Progenitor cell of endocrine pancreas (in vitro differentiated cells): ENCODE measurements around the gene COLGALT1. TPM values are rescaled to one million over a fixed set of nuclear protein-coding genes. Genes with fewer than 3 reads are reported as not detected.

Source experiments
- DNase-seq: peaks from one replicate; pipeline ENCODE4 v3.0.0; 2021; ENCODE audit warnings: low spot score; ENCODE audit not compliant: unreplicated experiment
- H3K27ac Mint-ChIP-seq: 2 replicates; pipeline ENCODE4 v1.8.0; 2021; ENCODE audit warnings: mild to moderate bottlenecking, moderate library complexity, mixed read lengths
- H3K27me3 Mint-ChIP-seq: 2 replicates; pipeline ENCODE4 v1.8.0; 2021; ENCODE audit warnings: mixed read lengths
- H3K36me3 Mint-ChIP-seq: 2 replicates; pipeline ENCODE4 v1.8.0; 2022; ENCODE audit warnings: mixed read lengths; ENCODE audit not compliant: insufficient read depth
- H3K4me1 Mint-ChIP-seq: 2 replicates; pipeline ENCODE4 v1.8.0; 2021; ENCODE audit warnings: low read depth, mixed read lengths
- H3K4me3 Mint-ChIP-seq: 2 replicates; pipeline ENCODE4 v1.8.0; 2021; ENCODE audit warnings: low read depth, mild to moderate bottlenecking, moderate library complexity, mixed read lengths
- H3K9me3 Mint-ChIP-seq: 2 replicates; pipeline ENCODE4 v1.8.0; 2021; ENCODE audit warnings: low read depth, mixed read lengths
- total RNA-seq: library from RNA; stranded (reverse); gene quantifications from 2 replicates; pipeline ENCODE4 v1.2.1, GENCODE V29; 2021
- TF ChIP-seq, protein P1 (sequence below): fragments of 200-600 bp; sonication (generic); IDR thresholded peaks from one replicate; pipeline ENCODE4 v1.5.0; 2021; ENCODE audit warnings: antibody characterized with exemption, mild to moderate bottlenecking; ENCODE audit not compliant: unreplicated experiment

Gene COLGALT1
- total RNA-seq, 1 donor from 2014 or later: 54.3 TPM

GRCh38 chr19:17604372-17605025 lies 49.0 kb downstream of the COLGALT1 start:
- H3K27ac Mint-ChIP-seq: peak overlapping the region; percentile 22
- no peaks in the 10 kb centered on the region for H3K4me1 Mint-ChIP-seq
- TF ChIP-seq, protein P1, sequence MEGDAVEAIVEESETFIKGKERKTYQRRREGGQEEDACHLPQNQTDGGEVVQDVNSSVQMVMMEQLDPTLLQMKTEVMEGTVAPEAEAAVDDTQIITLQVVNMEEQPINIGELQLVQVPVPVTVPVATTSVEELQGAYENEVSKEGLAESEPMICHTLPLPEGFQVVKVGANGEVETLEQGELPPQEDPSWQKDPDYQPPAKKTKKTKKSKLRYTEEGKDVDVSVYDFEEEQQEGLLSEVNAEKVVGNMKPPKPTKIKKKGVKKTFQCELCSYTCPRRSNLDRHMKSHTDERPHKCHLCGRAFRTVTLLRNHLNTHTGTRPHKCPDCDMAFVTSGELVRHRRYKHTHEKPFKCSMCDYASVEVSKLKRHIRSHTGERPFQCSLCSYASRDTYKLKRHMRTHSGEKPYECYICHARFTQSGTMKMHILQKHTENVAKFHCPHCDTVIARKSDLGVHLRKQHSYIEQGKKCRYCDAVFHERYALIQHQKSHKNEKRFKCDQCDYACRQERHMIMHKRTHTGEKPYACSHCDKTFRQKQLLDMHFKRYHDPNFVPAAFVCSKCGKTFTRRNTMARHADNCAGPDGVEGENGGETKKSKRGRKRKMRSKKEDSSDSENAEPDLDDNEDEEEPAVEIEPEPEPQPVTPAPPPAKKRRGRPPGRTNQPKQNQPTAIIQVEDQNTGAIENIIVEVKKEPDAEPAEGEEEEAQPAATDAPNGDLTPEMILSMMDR: no peak
- H3K9me3 Mint-ChIP-seq: no peaks in the 10 kb centered on the region
- DNase-seq: no peak
- peaks cover 52% of the 10 kb centered on the region for H3K27me3 Mint-ChIP-seq
- no peaks in the 10 kb centered on the region for H3K36me3 Mint-ChIP-seq
- no peak overlapping the region for H3K4me3 Mint-ChIP-seq

DNA sequence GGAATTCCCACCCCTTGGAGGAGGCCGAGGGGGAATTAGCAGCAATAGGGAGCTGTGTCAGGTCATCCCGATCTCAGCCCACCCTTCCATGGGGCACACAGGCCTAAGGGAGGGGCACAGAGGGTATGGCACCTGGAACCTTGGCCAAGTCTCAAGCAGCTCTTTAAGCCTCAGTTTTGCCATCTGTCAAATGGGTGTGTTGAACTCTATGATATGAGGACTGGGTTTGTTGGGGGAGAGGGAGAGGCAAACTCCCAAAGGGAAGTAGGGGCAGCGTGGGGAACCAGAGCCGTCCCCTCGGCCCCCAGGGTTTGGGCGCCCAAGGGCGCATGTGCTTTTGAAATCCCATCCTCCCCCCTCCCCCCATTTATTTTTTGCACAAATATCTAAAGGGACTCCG lies 49.7 kb downstream of the COLGALT1 start:
- H3K4me3 Mint-ChIP-seq: no peak overlapping the region
- H3K27me3 Mint-ChIP-seq: peaks cover 52% of the 10 kb centered on the region
- H3K36me3 Mint-ChIP-seq: no peaks in the 10 kb centered on the region
- H3K9me3 Mint-ChIP-seq: no peaks in the 10 kb centered on the region
- TF ChIP-seq, protein P1: no peak
- DNase-seq: no peak
- H3K4me1 Mint-ChIP-seq: no peaks in the 10 kb centered on the region
- H3K27ac Mint-ChIP-seq: no peak overlapping the region

- peak overlapping the region; percentile 67 for H3K4me3 Mint-ChIP-seq
- H3K27me3 Mint-ChIP-seq: peaks cover 51% of the 10 kb centered on the region
- no peaks in the 10 kb centered on the region for H3K4me1 Mint-ChIP-seq
- peak overlapping the region; percentile 13 for H3K27ac Mint-ChIP-seq
- TF ChIP-seq, protein P1: peak; percentile 69
- peak; percentile 59 for DNase-seq
- no peaks in the 10 kb centered on the region for H3K9me3 Mint-ChIP-seq
- no peaks in the 10 kb centered on the region for H3K36me3 Mint-ChIP-seq
These were observed 50.5 kb downstream of the COLGALT1 start for GRCh38 chr19:17605761-17606589.

DNA sequence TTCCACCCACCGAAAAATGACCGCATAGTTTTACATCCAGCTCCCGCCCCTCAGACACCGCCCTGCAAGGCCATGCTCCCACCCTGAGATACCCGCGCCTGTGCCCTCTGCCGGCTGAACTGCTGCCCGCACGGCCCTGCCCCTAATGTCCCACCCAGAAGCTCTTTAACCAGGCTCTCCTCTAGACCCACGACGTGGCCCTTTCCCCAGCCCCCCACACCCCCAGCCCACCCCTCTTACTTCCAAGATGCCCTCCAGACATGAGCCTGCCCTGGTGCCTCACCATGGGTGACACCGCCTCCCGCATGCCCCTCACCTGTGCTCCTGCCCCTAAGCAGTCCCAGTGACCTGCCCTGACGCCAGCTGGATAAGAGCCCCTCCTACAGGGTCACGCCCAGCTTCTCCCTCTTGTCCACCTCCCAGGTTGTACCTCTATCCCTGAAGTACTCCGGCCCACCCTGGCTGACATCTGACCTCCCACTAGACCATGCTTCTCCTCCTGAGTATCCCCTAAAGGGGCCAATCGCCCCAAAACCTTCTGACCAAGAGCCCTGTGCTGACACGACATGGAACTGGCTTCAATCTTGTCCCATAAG lies 51.2 kb downstream of the COLGALT1 start:
- H3K27ac Mint-ChIP-seq: peak overlapping the region; percentile 13
- peak overlapping the region; percentile 67 for H3K4me3 Mint-ChIP-seq

GRCh38 chr19:17607936-17608335 lies 52.5 kb downstream of the COLGALT1 start:
- no peak overlapping the region for H3K4me3 Mint-ChIP-seq
- peaks cover 37% of the 10 kb centered on the region for H3K27me3 Mint-ChIP-seq
- no peaks in the 10 kb centered on the region for H3K36me3 Mint-ChIP-seq
- no peak overlapping the region for H3K27ac Mint-ChIP-seq
- no peak for DNase-seq
- no peaks in the 10 kb centered on the region for H3K9me3 Mint-ChIP-seq
- TF ChIP-seq, protein P1: no peak
- H3K4me1 Mint-ChIP-seq: no peaks in the 10 kb centered on the region

More for the DNA sequence above, 51.2 kb downstream of the COLGALT1 start:
- no peaks in the 10 kb centered on the region for H3K4me1 Mint-ChIP-seq
- peaks cover 43% of the 10 kb centered on the region for H3K27me3 Mint-ChIP-seq
- TF ChIP-seq, protein P1: no peak
- DNase-seq: no peak
- no peaks in the 10 kb centered on the region for H3K36me3 Mint-ChIP-seq
- H3K9me3 Mint-ChIP-seq: no peaks in the 10 kb centered on the region
